Smooth muscle cell (in vitro differentiated cells): ENCODE measurements around the gene MSX1. TPM values are rescaled to one million over a fixed set of nuclear protein-coding genes. Genes with fewer than 3 reads are reported as not detected.

Experiments used
- DNase-seq: peaks from one replicate; lab custom pipeline; 2025; ENCODE audit not compliant: unreplicated experiment; lab: John Stamatoyannopoulos, UW
- H2AFZ ChIP-seq: fragments of 200-600 bp; sonication (generic); 2 replicates; pipeline ENCODE4 v1.6.0; 2016; ENCODE audit warnings: antibody characterized with exemption, low read depth, mild to moderate bottlenecking
- H3F3A ChIP-seq: fragments of 200-600 bp; sonication (generic); 2 replicates; pipeline ENCODE4 v1.6.0; 2017; ENCODE audit warnings: antibody characterized with exemption, low read depth
- H3K27ac ChIP-seq: fragments of 200-600 bp; sonication (generic); 2 replicates; pipeline ENCODE4 v1.5.1; 2016; ENCODE audit warnings: low read depth, mild to moderate bottlenecking
- H3K27me3 ChIP-seq: fragments of 200-600 bp; sonication (generic); 2 replicates; pipeline ENCODE4 v1.6.1; 2016; ENCODE audit warnings: low read depth, mild to moderate bottlenecking
- H3K36me3 ChIP-seq: fragments of 200-600 bp; sonication (generic); 2 replicates; pipeline ENCODE4 v1.5.1; 2016; ENCODE audit warnings: low read depth
- H3K4me1 ChIP-seq: fragments of 200-600 bp; sonication (generic); 2 replicates; pipeline ENCODE4 v1.5.1; 2016; ENCODE audit warnings: low read depth
- H3K4me2 ChIP-seq: fragments of 200-600 bp; sonication (generic); 2 replicates; pipeline ENCODE4 v1.6.0; 2016; ENCODE audit warnings: mild to moderate bottlenecking
- H3K4me3 ChIP-seq: fragments of 200-600 bp; sonication (generic); 2 replicates; pipeline ENCODE4 v1.5.1; 2016; ENCODE audit warnings: mild to moderate bottlenecking
- H3K79me2 ChIP-seq: fragments of 200-600 bp; sonication (generic); 2 replicates; pipeline ENCODE4 v1.6.0; 2016; ENCODE audit warnings: low read depth, mild to moderate bottlenecking
- H3K9ac ChIP-seq: fragments of 200-600 bp; sonication (generic); 2 replicates; pipeline ENCODE4 v1.6.0; 2016; ENCODE audit warnings: low read depth
- H3K9me3 ChIP-seq: fragments of 200-600 bp; sonication (generic); replicated peaks from 2 replicates; pipeline ENCODE4 v1.5.1; 2016; ENCODE audit warnings: low read depth
- H4K20me1 ChIP-seq: fragments of 200-600 bp; sonication (generic); 2 replicates; pipeline ENCODE4 v1.6.0; 2016; ENCODE audit warnings: low read depth
- CTCF ChIP-seq: fragments of 200-600 bp; sonication (generic); IDR thresholded peaks from 2 replicates; pipeline ENCODE4 v1.5.1; 2017; ENCODE audit warnings: borderline replicate concordance, mild to moderate bottlenecking, antibody characterized with exemption; ENCODE audit not compliant: insufficient read depth, poor library complexity, severe bottlenecking
- WGBS: methylation state at CpG from one replicate; pipeline ENCODE4 v1.1.7; 2016; ENCODE audit warnings: low lambda C conversion rate; 5-methylcytosine and 5-hydroxymethylcytosine counted together
- polyA plus RNA-seq: library from polyadenylated mRNA; unstranded; fragments of >200 nt; fragmentation: Nextera tagmentation; extraction: Ambion mirVana; gene quantifications from 2 replicates; pipeline ENCODE4 v1.2.1, GENCODE V29; 2016
- total RNA-seq: library from RNA; depleted of rRNA; stranded (reverse); fragments of >200 nt; gene quantifications from 2 replicates; pipeline ENCODE4 v1.2.3, GENCODE V29; 2014

Gene MSX1
- total and polyA plus RNA-seq, 2 experiments from 2014 or later: 13.4 to 27.5 TPM

- DNase-seq: no peak
- no peaks in the 10 kb centered on the region for H3K36me3 ChIP-seq
- H4K20me1 ChIP-seq: no peaks in the 10 kb centered on the region
- no peaks in the 10 kb centered on the region for H3K79me2 ChIP-seq
- H3K9me3 ChIP-seq: no peaks in the 10 kb centered on the region
- no peaks in the 10 kb centered on the region for H3F3A ChIP-seq
- no peak overlapping the region for H3K4me3 ChIP-seq
- no peak overlapping the region for H2AFZ ChIP-seq
- H3K9ac ChIP-seq: no peak overlapping the region
- no peak for TF ChIP-seq CTCF
- H3K4me2 ChIP-seq: no peak overlapping the region
- 95% methylated on average over 2 of the region's 2 CpGs for whole genome bisulfite sequencing
- no peak overlapping the region for H3K27ac ChIP-seq
- H3K27me3 ChIP-seq: no peaks in the 10 kb centered on the region
- H3K4me1 ChIP-seq: no peaks in the 10 kb centered on the region
These were observed 29.6 kb upstream of the MSX1 start for GRCh38 chr4:4829837-4830236.

- WGBS: 97% methylated on average over 7 of the region's 7 CpGs
- Histone ChIP-seq H2AFZ (no peak overlapping the region), H3K4me3 (no peak overlapping the region), H3K27ac (no peak overlapping the region), H3K4me1 (no peaks in the 10 kb centered on the region), H3K9ac (no peak overlapping the region), H4K20me1 (no peaks in the 10 kb centered on the region), H3K27me3 (no peaks in the 10 kb centered on the region), H3K4me2 (no peak overlapping the region), H3K9me3 (no peaks in the 10 kb centered on the region), H3F3A (no peaks in the 10 kb centered on the region), H3K36me3 (no peaks in the 10 kb centered on the region), H3K79me2 (no peaks in the 10 kb centered on the region)
- DNase-seq: no peak
- no peak for TF ChIP-seq CTCF
These were observed 28.2 kb upstream of the MSX1 start for GRCh38 chr4:4831266-4831665.

- 88% methylated on average over 6 of the region's 6 CpGs for WGBS
- Histone ChIP-seq H3K27me3 (no peaks in the 10 kb centered on the region), H3K4me3 (no peak overlapping the region), H3K9ac (no peak overlapping the region), H3K4me1 (no peaks in the 10 kb centered on the region), H3K36me3 (no peaks in the 10 kb centered on the region), H3F3A (no peaks in the 10 kb centered on the region), H2AFZ (no peak overlapping the region), H3K79me2 (no peaks in the 10 kb centered on the region), H3K9me3 (no peaks in the 10 kb centered on the region), H4K20me1 (no peaks in the 10 kb centered on the region), H3K27ac (no peak overlapping the region), H3K4me2 (no peak overlapping the region)
- no peak for DNase-seq
- no peak for TF ChIP-seq CTCF
These were observed 27.6 kb upstream of the MSX1 start for GRCh38 chr4:4831825-4832224.

GRCh38 chr4:4836044-4836443 lies 23.4 kb upstream of the MSX1 start:
- H4K20me1 ChIP-seq: no peaks in the 10 kb centered on the region
- peaks cover 12% of the 10 kb centered on the region for H3K4me1 ChIP-seq
- no peaks in the 10 kb centered on the region for H3K36me3 ChIP-seq
- no peaks in the 10 kb centered on the region for H3K9me3 ChIP-seq
- H3K9ac ChIP-seq: no peak overlapping the region
- no peak for DNase-seq
- TF ChIP-seq CTCF: no peak
- no peak overlapping the region for H3K27ac ChIP-seq
- no peaks in the 10 kb centered on the region for H3K27me3 ChIP-seq
- 90% methylated on average over 3 of the region's 3 CpGs for WGBS
- no peak overlapping the region for H3K4me2 ChIP-seq
- no peaks in the 10 kb centered on the region for H3K79me2 ChIP-seq
- H2AFZ ChIP-seq: no peak overlapping the region
- no peaks in the 10 kb centered on the region for H3F3A ChIP-seq
- no peak overlapping the region for H3K4me3 ChIP-seq
